ENCODE results near the gene TMEM240.
"Not testable (repeated sequence)": the region's sequence is repeated elsewhere in the genome, so short reads cannot be mapped to it uniquely, and the experiment has no call there.

Gene TMEM240

GRCh38 chr1:1540818-1541628, 599 bp upstream of the TMEM240 start:
- no peak for DNase-seq (ENCODE audit: low spot score)

- no peak for DNase-seq (ENCODE audit: low spot score)
These were observed 924 bp downstream of the TMEM240 start for GRCh38 chr1:1539310-1540089.

GRCh38 chr1:1538989-1539309, 1.5 kb downstream of the TMEM240 start:
- DNase-seq (ENCODE audit: low spot score) = no peak

GRCh38 chr1:1538334-1538733, 2.1 kb downstream of the TMEM240 start:
- DNase-seq (ENCODE audit: low spot score) = no peak

- DNase-seq (ENCODE audit: low spot score) = no peak
These were observed 2.7 kb downstream of the TMEM240 start for GRCh38 chr1:1537626-1538250.

- DNase-seq (ENCODE audit: low spot score) = no peak
These were observed 3.4 kb downstream of the TMEM240 start for GRCh38 chr1:1536938-1537546.

- DNase-seq (ENCODE audit: low spot score) = no peak
These were observed 4.1 kb downstream of the TMEM240 start for GRCh38 chr1:1536019-1536937.

- no peak for DNase-seq (ENCODE audit: low spot score)
These were observed 5.0 kb downstream of the TMEM240 start for GRCh38 chr1:1535201-1536018.

- DNase-seq (ENCODE audit: low spot score) = no peak
These were observed 5.8 kb downstream of the TMEM240 start for GRCh38 chr1:1534401-1535154.

- DNase-seq (ENCODE audit: low spot score) = not testable (repeated sequence)
These were observed 6.5 kb downstream of the TMEM240 start for GRCh38 chr1:1533894-1534291.

GRCh38 chr1:1533176-1533893, 7.1 kb downstream of the TMEM240 start:
- not testable (repeated sequence) for DNase-seq (ENCODE audit: low spot score)

GRCh38 chr1:1531947-1532346, 8.5 kb downstream of the TMEM240 start:
- DNase-seq (ENCODE audit: low spot score) = no peak

GRCh38 chr1:1529936-1530335, 10.5 kb downstream of the TMEM240 start:
- DNase-seq (ENCODE audit: low spot score) = no peak

GRCh38 chr1:1529321-1529720, 11.1 kb downstream of the TMEM240 start:
- DNase-seq (ENCODE audit: low spot score) = no peak

- DNase-seq (ENCODE audit: low spot score) = no peak
These were observed 11.8 kb downstream of the TMEM240 start for GRCh38 chr1:1528301-1529267.

GRCh38 chr1:1527092-1527816, 13.2 kb downstream of the TMEM240 start:
- DNase-seq (ENCODE audit: low spot score) = no peak

- DNase-seq (ENCODE audit: low spot score) = not testable (repeated sequence)
These were observed 13.9 kb downstream of the TMEM240 start for GRCh38 chr1:1526476-1526875.
